HEK293T (cell line): ENCODE measurements around the gene RMI1.

Experiments
- CTCF ChIA-PET: fragments of 350-600 bp; formaldehyde crosslinking; extraction: SDS; loops from one replicate; lab custom pipeline; 2021; ENCODE audit warnings: antibody characterized with exemption, inconsistent platforms; lab: Yijun Ruan, JAX
- POLR2A ChIA-PET: fragments of 350-600 bp; formaldehyde crosslinking; extraction: SDS; loops from one replicate; lab custom pipeline; 2020; ENCODE audit warnings: antibody characterized with exemption, inconsistent platforms; lab: Yijun Ruan, JAX
- DNase-seq: peaks from one replicate; pipeline ENCODE4 v3.0.0; 2012; ENCODE audit warnings: mixed read lengths; ENCODE audit errors: extremely low spot score
- ARNT ChIP-seq: fragments of 450-650 bp; IDR thresholded peaks from 2 replicates; pipeline ENCODE4 v1.6.1; 2017; ENCODE audit warnings: mild to moderate bottlenecking
- BHLHE40 ChIP-seq: fragments of 450-650 bp; IDR thresholded peaks from 2 replicates; pipeline ENCODE4 v1.6.1; 2016; ENCODE audit warnings: mild to moderate bottlenecking, moderate library complexity, borderline replicate concordance
- CTBP1 ChIP-seq: fragments of 450-650 bp; IDR thresholded peaks from 2 replicates; pipeline ENCODE4 v1.6.1; 2016; ENCODE audit warnings: borderline replicate concordance
- ELF4 ChIP-seq: fragments of 450-650 bp; IDR thresholded peaks from 2 replicates; pipeline ENCODE4 v1.6.1; 2017; ENCODE audit warnings: antibody characterized with exemption
- FOXA1 ChIP-seq: fragments of 450-650 bp; IDR thresholded peaks from 2 replicates; pipeline ENCODE4 v1.6.1; 2016; ENCODE audit warnings: mild to moderate bottlenecking
- FOXK2 ChIP-seq: fragments of 450-650 bp; IDR thresholded peaks from 2 replicates; pipeline ENCODE4 v1.6.1; 2016; ENCODE audit warnings: mild to moderate bottlenecking
- FOXM1 ChIP-seq: fragments of 450-650 bp; IDR thresholded peaks from 2 replicates; pipeline ENCODE4 v1.6.1; 2017; ENCODE audit warnings: mild to moderate bottlenecking, borderline replicate concordance
- HDGF ChIP-seq: fragments of 450-650 bp; IDR thresholded peaks from 2 replicates; pipeline ENCODE4 v1.6.1; 2017; ENCODE audit warnings: antibody characterized with exemption, borderline replicate concordance
- L3MBTL2 ChIP-seq: fragments of 450-650 bp; conservative IDR thresholded peaks from 2 replicates; pipeline ENCODE4 v1.6.1; 2016; ENCODE audit warnings: mild to moderate bottlenecking
- LEF1 ChIP-seq: fragments of 450-650 bp; IDR thresholded peaks from 2 replicates; pipeline ENCODE4 v1.6.1; 2017; ENCODE audit warnings: mild to moderate bottlenecking, borderline replicate concordance
- NFRKB ChIP-seq: fragments of 450-650 bp; IDR thresholded peaks from 2 replicates; pipeline ENCODE4 v1.6.1; 2016; ENCODE audit warnings: mild to moderate bottlenecking, moderate library complexity
- PKNOX1 ChIP-seq: fragments of 450-650 bp; IDR thresholded peaks from 2 replicates; pipeline ENCODE4 v1.6.1; 2016
- SP1 ChIP-seq: fragments of 450-650 bp; IDR thresholded peaks from 2 replicates; pipeline ENCODE4 v1.6.1; 2017
- SUZ12 ChIP-seq: fragments of 450-650 bp; IDR thresholded peaks from 2 replicates; pipeline ENCODE4 v1.6.1; 2016; ENCODE audit warnings: mild to moderate bottlenecking
- TARDBP ChIP-seq: fragments of 450-650 bp; IDR thresholded peaks from 2 replicates; pipeline ENCODE4 v1.6.1; 2016
- ZNF384 ChIP-seq: fragments of 450-650 bp; IDR thresholded peaks from 2 replicates; pipeline ENCODE4 v1.6.1; 2016

RMI1 gene

GRCh38 chr9:83956086-83956435, 24.5 kb upstream of the RMI1 start:
- CTCF ChIA-PET, result no interaction called here
- POLR2A ChIA-PET, result interaction anchor here (1.0 kb wide), 2 partner anchors 10 to 333 kb away, joined by 3 read pairs; partner anchors contain the start of gene IDNK
- DNase-seq, result peak; percentile 30
- peak; percentile 49 for TF ChIP-seq L3MBTL2
- no peak for TF ChIP-seq LEF1

- TF ChIP-seq HDGF (no peak), ELF4 (peak; percentile 85), SP1 (no peak), LEF1 (no peak), PKNOX1 (no peak), L3MBTL2 (peak; percentile 89)
- DNase-seq, result peak; percentile 79
- POLR2A ChIA-PET, result interaction anchor here (1.0 kb wide), 2 partner anchors 11 to 334 kb away, joined by 3 read pairs; partner anchors contain the start of gene IDNK
- CTCF ChIA-PET, result no interaction called here
Measured at GRCh38 chr9:83956436-83957247, 24.0 kb upstream of the RMI1 start.

GRCh38 chr9:83957248-83957513, 23.4 kb upstream of the RMI1 start:
- no peak for DNase-seq
- CTCF ChIA-PET, result no interaction called here
- TF ChIP-seq SUZ12 (no peak), CTBP1 (no peak), ZNF384 (no peak), ELF4 (no peak), NFRKB (no peak), HDGF (no peak), BHLHE40 (no peak), L3MBTL2 (no peak), FOXA1 (no peak), SP1 (no peak), FOXK2 (no peak), ARNT (no peak), PKNOX1 (no peak), TARDBP (no peak)
- POLR2A ChIA-PET, result no interaction called here

GRCh38 chr9:83959061-83959460, 21.5 kb upstream of the RMI1 start:
- CTCF ChIA-PET, result interaction anchor here (0.7 to 0.9 kb wide), 2 partner anchors 60 to 1739 kb away, joined by 3 to 5 read pairs; no protein-coding TSS in a partner anchor
- TF ChIP-seq ZNF384, result peak; percentile 72
- TF ChIP-seq CTBP1, result no peak
- POLR2A ChIA-PET, result interaction anchor here (2.5 kb wide), 1 partner anchor 21 kb away, joined by 11 read pairs; the partner anchor contains the start of genes HNRNPK and RMI1
- DNase-seq, result no peak

- TF ChIP-seq TARDBP (no peak), HDGF (no peak), L3MBTL2 (no peak), SP1 (no peak), SUZ12 (no peak), FOXA1 (no peak), PKNOX1 (no peak), ARNT (no peak), ZNF384 (no peak), BHLHE40 (no peak), FOXK2 (no peak), CTBP1 (no peak), NFRKB (no peak)
- CTCF ChIA-PET, result interaction anchor here (1.2 kb wide), 1 partner anchor 212 kb away, joined by 3 read pairs; no protein-coding TSS in a partner anchor
- no peak for DNase-seq
- POLR2A ChIA-PET, result interaction anchor here (1.1 to 2.5 kb wide), 2 partner anchors 9 to 19 kb away, joined by 3 to 11 read pairs; partner anchors contain the start of genes HNRNPK and RMI1
Measured at GRCh38 chr9:83960991-83961390, 19.6 kb upstream of the RMI1 start.

- POLR2A ChIA-PET, result interaction anchor here (0.7 to 4.5 kb wide), 2 partner anchors 18 to 23 kb away, joined by 3 to 34 read pairs; partner anchors contain the start of genes HNRNPK and RMI1
- DNase-seq, result no peak
- TF ChIP-seq TARDBP, result no peak
- CTCF ChIA-PET, result interaction anchor here (0.8 to 1.2 kb wide), 2 partner anchors 19 to 211 kb away, joined by 3 read pairs; no protein-coding TSS in a partner anchor
Measured at GRCh38 chr9:83962165-83962564, 18.4 kb upstream of the RMI1 start.

- CTCF ChIA-PET, result no interaction called here
- no peak for DNase-seq
Measured at GRCh38 chr9:83964973-83965349, 15.6 kb upstream of the RMI1 start.

More at GRCh38 chr9:83964973-83965349, 15.6 kb upstream of the RMI1 start:
- POLR2A ChIA-PET, result interaction anchor here (4.5 kb wide), 1 partner anchor 15 kb away, joined by 34 read pairs; the partner anchor contains the start of genes HNRNPK and RMI1
- TF ChIP-seq L3MBTL2 (no peak), CTBP1 (no peak), LEF1 (no peak), SP1 (no peak), SUZ12 (no peak), TARDBP (no peak), NFRKB (no peak), HDGF (no peak), ELF4 (no peak), PKNOX1 (no peak), FOXM1 (no peak), FOXA1 (no peak), FOXK2 (no peak), ARNT (no peak)
